RWPE1 (cell line): Measurements from ENCODE around the gene RUVBL1.

Source experiments
- CTCF ChIA-PET: fragments of 350-600 bp; sonication (Branson Sonifier 250); formaldehyde crosslinking; extraction: SDS; loops from one replicate; lab custom pipeline; 2021; lab: Yijun Ruan, JAX
- POLR2A ChIA-PET: fragments of 400-600 bp; formaldehyde crosslinking; extraction: SDS; loops from one replicate; lab custom pipeline; 2020; ENCODE audit warnings: antibody characterized with exemption; ENCODE audit not compliant: low non-redundant PET; lab: Yijun Ruan, JAX
- DNase-seq: peaks from one replicate; pipeline ENCODE4 v3.0.0; 2012; ENCODE audit warnings: low spot score
- H3K27ac ChIP-seq: fragments of 450-650 bp; 2 replicates; pipeline ENCODE4 v1.5.1; 2017
- CTCF ChIP-seq: fragments of 450-650 bp; conservative IDR thresholded peaks from 2 replicates; pipeline ENCODE4 v1.5.1; 2017; ENCODE audit warnings: low read depth, mild to moderate bottlenecking

Gene RUVBL1

DNA sequence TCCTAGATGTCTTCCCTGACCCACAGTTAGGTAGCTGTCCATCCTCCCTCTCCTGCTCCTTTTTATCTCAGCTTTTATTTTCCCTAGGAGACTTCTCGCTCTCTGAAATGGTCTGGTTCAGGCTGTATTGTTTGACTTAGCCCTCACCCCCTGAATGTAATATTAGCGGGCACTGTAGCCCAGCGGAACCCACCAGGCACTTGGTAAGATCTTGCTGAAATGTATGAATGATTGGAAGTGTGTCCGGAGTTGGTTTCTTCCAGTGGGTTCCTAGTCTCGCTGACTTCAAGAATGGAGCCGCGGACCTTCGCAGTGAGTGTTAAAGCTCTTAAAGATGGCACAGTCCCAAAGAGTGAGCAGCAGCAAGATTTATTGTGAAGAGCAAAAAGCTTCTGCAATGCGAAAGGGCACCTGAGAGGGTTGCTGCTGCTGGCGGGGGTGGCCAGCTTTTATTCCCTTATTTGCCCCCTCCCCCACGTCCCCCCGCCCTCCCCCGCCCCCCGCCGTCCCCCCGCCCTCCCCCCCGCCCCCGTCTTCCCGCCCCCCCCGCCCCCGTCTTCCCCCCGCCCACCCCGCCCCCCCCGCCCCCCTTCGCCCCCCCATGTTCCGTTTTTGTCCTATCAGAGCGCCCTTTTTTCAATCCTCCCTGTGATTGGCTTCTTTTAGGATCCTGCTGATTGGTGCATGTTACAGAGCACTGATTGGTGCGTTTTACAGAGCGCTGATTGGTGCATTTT lies 29.0 kb upstream of the RUVBL1 start:
- DNase-seq, result no peak
- peak overlapping the region; percentile 88 for H3K27ac ChIP-seq
- CTCF ChIA-PET, result interaction anchor here (0.6 to 1.5 kb wide), 2 partner anchors 57 to 456 kb away, joined by 4 read pairs; no protein-coding TSS in a partner anchor
- TF ChIP-seq CTCF, result no peak
- POLR2A ChIA-PET, result interaction anchor here (0.7 to 1.8 kb wide), 2 partner anchors 10 to 29 kb away, joined by 3 to 6 read pairs; partner anchors contain the start of gene RUVBL1

GRCh38 chr3:128151758-128152274 lies 28.2 kb upstream of the RUVBL1 start:
- ChIA-PET CTCF (no interaction called here), POLR2A (no interaction called here)
- no peak for TF ChIP-seq CTCF
- no peak overlapping the region for H3K27ac ChIP-seq
- no peak for DNase-seq

DNA sequence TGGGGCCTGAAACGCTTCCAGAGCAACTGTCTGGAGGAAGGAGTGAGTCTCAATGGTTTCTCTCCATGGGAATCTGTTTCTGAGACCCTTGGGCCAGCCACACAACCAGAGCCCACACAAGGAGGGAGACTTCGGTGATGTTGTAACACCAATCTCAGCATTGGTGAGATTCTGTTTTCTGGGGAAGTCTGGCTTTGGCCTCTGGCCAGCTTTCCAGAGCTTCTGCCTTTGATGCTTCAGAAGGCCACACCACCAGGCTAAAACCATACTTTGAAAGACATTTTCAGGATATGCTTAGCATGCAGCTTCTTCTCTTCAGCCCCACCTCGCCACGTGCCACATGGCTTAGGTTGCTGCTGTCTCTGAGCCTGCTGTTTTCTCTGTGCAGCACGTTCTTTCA lies 26.0 kb upstream of the RUVBL1 start:
- ChIA-PET CTCF (interaction anchor here (0.6 kb wide), 1 partner anchor 84 kb away, joined by 4 read pairs; no protein-coding TSS in a partner anchor), POLR2A (no interaction called here)
- DNase-seq, result no peak
- no peak for TF ChIP-seq CTCF
- H3K27ac ChIP-seq, result no peak overlapping the region

- POLR2A ChIA-PET, result interaction anchor here (0.6 kb wide), 1 partner anchor 975 kb away, joined by 5 read pairs; the partner anchor contains the start of gene RAB43
Observed at GRCh38 chr3:128146201-128146600, 22.6 kb upstream of the RUVBL1 start.

GRCh38 chr3:128145279-128145678 lies 21.7 kb upstream of the RUVBL1 start:
- no peak overlapping the region for H3K27ac ChIP-seq
- ChIA-PET POLR2A (no interaction called here), CTCF (no interaction called here)
- no peak for TF ChIP-seq CTCF
- DNase-seq, result no peak

More at GRCh38 chr3:128146201-128146600, 22.6 kb upstream of the RUVBL1 start:
- DNase-seq, result no peak
- H3K27ac ChIP-seq, result no peak overlapping the region
- CTCF ChIA-PET, result no interaction called here
- no peak for TF ChIP-seq CTCF

DNA sequence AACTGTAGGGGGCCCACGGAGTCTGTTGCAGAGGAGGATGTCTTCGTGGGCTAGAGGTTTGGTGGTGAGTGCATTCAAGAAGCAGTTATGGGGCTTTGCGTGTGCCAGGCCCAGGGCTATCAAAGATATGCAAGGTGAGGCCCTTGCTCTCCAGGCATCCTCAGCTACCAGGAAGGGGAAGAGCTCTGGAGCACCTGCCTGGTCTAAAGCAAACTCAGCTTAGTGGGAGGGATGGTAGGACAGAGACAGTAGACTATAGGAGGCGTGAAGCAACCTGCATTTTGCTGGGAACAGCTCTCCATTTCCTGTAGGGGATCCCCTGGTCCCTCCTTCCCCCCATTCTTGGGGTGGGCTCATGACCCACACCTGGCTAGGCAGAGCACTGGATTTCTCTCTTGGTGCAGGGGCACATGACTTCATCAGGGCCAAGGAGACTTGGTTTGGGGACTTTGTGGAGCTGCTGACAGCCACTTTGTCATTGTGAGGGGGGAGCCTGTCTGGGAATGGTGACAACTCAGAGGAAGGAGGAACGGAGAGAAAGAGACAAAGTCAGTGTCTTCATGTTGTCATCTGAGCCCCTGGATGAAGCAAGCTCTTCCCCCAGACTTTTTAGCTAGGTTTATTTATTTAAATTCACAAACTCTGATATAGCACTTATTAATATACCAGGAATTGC lies 21.0 kb upstream of the RUVBL1 start:
- DNase-seq, result no peak
- no peak for TF ChIP-seq CTCF
- ChIA-PET POLR2A (no interaction called here), CTCF (no interaction called here)
- no peak overlapping the region for H3K27ac ChIP-seq
